NCI-H2196 (cell line): ENCODE measurements around the gene THSD4.

Experiments used
- DNase-seq: peaks from one replicate; lab custom pipeline; 2025; ENCODE audit not compliant: unreplicated experiment; lab: John Stamatoyannopoulos, UW

The THSD4 gene

GRCh38 chr15:71114887-71115566 lies at the start of gene THSD4:
THSD4 (plus strand) TSS chr15:71115471.
- peak; percentile 60 for DNase-seq

- DNase-seq: no peak
Observed at GRCh38 chr15:71066983-71067382, 48.3 kb upstream of the THSD4 start.

DNA sequence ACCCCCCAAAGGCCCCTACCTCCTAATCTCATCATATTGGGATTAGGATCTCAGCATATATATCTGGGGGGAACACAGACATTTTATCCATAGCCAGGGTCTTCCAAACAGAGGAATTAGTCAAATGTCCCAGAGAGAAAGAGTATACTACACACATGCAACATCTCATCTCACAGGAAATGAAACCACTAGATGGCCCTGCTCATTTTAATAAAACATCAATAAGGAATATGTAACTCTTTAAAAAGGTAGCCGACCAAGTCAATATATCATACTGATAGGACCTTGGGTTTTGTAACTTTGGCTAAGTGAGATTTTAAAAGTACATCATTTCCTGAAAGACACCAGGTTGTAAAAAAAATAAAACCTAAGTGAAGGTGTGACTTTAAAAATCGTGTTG lies 45.6 kb upstream of the THSD4 start:
- DNase-seq: no peak

- DNase-seq: no peak
Observed at GRCh38 chr15:71071529-71071928, 43.7 kb upstream of the THSD4 start.

- no peak for DNase-seq
Observed at GRCh38 chr15:71072423-71072822, 42.8 kb upstream of the THSD4 start.

DNA sequence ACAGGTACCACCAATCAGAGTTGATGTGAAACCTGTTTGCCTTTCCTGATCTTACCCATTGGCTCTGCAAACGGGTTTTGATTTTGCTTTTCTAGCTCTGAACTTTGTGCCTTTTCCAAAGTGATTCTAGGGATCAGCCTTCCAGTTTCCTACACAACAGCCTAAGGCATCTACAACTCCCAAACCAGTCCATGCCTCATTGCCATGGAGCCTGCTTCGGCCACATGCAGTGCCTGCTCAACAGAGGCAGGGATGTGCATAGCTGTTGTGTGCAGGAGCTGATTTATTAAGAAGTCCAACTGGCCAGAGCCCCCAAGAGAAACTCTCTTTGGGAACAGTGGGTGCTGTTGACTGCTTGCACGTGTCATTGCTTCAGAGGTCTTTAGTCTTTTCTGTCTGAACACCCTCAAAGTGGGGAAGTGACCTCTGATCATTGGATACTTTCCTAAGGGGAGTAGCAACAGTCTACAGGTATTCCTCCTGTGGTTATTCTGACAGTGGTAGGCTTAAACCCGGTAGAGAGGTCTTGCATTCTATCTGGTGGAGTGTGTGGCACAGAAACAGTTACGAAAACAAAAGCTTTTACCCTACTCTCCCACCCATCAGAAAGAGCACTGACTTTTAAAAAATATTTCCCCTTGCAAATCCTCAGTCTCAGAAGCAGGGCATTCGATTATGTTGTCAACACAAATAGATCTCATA lies 36.6 kb upstream of the THSD4 start:
- no peak for DNase-seq

GRCh38 chr15:71079208-71080044 lies 35.8 kb upstream of the THSD4 start:
- no peak for DNase-seq

- DNase-seq: no peak
Observed at GRCh38 chr15:71080166-71080565, 35.1 kb upstream of the THSD4 start.

- DNase-seq: no peak
Observed at GRCh38 chr15:71080705-71081104, 34.6 kb upstream of the THSD4 start.

DNA sequence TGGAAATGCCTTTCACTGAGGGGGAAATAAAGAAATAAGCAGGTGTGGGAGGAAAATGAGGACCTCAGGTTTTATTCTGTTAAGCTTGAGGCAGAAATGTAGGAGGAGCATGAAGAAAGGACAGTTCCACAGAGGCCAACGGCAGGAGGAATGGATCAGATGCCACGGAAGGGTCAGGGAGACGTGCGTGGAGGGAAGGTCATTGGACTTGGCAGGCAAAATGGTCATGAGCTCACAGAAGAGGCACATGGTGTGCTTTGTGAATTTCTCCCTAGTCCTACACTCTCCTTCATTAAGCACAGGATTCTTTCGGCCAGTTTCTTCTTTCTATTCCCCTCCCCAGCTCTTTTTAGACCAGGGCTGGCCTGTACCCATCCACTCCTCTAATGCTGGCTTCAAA lies 32.5 kb upstream of the THSD4 start:
- no peak for DNase-seq

DNA sequence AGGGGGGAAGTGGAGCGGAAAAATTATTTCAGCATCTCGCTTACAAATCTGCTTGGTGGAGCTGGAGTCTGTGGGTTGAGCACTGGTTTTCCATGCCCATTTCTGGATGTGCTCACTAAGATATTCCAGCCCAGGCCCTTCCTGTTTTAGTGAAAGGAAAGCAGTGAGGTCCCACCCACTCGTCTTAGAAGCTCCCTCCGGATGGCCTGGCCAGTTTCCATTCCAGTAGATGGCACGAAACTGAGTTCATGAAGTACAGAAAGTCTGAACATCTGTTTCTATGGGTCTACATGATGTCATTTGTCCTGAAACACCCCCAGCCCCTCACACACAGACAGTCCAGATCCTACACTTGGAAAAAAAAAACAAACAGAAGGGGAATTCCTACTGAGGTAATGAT lies 31.9 kb upstream of the THSD4 start:
- no peak for DNase-seq

DNA sequence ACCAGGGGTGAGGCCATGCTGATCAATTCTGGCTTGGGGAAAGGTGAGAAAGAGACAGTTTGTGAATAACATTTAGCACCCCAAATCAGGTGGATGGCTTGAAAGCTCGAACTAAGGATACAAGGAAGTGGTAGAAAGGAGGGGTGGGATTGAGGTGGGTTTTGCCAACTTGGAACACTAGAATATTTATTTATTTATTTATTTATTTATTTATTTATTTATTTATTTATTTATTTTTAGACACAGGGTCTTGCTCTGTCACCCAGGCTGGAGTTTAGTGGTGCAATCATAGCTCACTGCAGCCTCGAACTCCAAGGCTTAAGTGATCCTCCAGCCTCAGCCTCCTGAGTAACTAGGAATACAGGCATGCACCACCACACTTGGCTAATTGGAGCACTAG lies 31.0 kb upstream of the THSD4 start:
- DNase-seq: no peak

GRCh38 chr15:71085809-71086208 lies 29.5 kb upstream of the THSD4 start:
- DNase-seq: no peak

- no peak for DNase-seq
Observed at GRCh38 chr15:71088155-71088554, 27.1 kb upstream of the THSD4 start.

DNA sequence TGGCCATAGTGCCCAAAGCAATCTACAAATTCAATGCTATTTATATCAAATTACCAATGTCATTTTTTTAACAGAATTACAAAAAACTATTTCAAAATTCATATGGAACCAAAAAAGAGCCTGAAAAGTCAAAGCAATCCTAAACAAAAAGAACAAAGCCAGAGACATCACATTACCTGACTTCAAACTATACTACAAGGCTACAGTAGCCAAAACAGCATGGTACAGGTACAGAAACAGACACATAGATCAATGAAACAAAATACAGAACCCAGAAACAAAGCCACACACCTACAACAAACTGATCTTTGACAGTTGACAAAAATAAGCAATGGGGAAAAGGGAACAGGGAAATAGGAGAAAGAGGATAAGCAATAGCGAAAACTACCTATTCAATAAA lies 26.6 kb upstream of the THSD4 start:
- no peak for DNase-seq

GRCh38 chr15:71089801-71090200 lies 25.5 kb upstream of the THSD4 start:
- DNase-seq: no peak

- DNase-seq: no peak
Observed at GRCh38 chr15:71091601-71092000, 23.7 kb upstream of the THSD4 start.

DNA sequence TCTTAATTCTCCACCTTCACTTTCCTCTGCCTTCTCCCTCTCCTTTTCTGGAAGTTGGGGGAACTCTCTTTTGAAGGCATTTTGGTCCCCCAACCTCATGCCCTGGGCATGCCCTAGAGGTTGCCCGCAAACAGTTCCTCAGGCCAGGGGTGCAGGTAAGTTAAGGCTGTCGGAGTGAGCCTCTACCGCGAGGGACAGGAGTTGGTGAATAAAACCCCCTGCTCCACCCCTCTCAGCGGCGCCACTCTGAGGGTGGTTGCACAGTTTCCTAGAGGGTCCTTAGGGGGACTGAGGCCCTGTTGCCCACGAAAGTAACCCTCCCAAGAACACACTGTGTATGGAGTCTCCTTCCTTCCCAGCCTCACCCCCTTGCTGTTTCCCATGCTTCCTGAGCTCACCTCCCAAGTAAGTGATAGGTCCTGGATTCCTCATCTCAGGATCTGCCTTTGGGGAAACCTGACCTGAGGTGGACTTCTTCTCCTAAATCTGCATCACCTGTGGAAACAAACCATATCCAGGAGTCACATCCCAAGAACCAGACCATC lies 23.1 kb upstream of the THSD4 start:
- DNase-seq: no peak

DNA sequence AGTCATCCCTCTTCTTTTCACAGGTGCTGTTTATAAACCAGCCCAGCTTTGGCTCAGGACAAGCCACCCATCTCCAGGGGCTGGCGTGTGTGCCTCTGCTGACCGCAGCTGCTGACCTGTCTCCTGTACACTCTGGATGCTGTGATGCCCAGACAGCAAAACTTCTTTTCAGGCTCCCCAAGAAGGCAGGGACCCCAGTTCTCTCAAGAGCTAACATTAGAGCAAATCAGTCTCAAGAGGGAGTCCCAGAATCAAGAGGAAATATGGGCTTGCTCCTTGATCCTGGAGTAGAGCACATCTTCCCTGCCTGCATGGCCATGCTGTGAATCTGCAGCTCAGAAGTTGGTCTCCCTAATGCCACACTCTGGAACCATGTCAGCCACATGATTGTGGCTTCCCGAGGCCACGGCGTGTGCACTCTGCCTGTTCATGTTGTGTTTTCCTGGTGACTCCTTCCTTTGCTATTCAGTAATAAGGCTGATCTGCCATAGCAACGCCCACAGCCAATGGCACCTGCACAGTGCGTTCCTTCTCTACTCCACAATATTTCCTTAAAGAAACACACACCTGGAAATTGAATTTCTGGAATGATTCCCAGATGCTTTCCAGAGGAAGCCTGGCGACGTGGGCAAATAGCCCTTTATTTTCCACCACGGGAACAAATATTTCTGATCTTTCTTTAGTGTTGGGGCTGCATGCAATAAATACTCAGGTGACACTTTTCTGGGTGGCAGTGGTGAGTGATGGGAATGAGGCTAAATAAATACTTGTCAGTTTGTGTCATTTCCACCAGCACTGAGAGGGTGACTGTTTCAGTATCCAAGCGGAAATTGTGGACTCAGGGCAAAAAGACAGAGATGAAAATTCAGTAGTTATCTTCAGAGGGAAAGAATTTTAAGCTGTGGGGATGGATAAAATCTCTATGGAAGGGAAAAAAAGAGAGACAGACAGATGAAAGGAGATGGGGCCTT lies 21.9 kb upstream of the THSD4 start:
- DNase-seq: peak; percentile 31

GRCh38 chr15:71094137-71094536 lies 21.1 kb upstream of the THSD4 start:
- no peak for DNase-seq

GRCh38 chr15:71096676-71097075 lies 18.6 kb upstream of the THSD4 start:
- DNase-seq: no peak
